Endothelial cell of umbilical vein (primary cell): ENCODE results near the gene ZNF385D.

ENCODE experiments used
- CTCF ChIP-seq, 2 donors: IDR thresholded peaks; 1 replicate in 1 of 2; 2 replicates in 1 of 2; pipeline ENCODE4 v1.5.1; 2011; ENCODE audit warnings: low read length in 2 of 2, mild to moderate bottlenecking in 2 of 2, moderate library complexity in 2 of 2, control low read depth in 1 of 2, inconsistent platforms in 1 of 2, low read depth in 1 of 2; ENCODE audit not compliant: insufficient read depth in 1 of 2; ENCODE audit errors: extremely low read depth in 1 of 2
- MYC ChIP-seq: IDR thresholded peaks from one replicate; pipeline ENCODE4 v1.6.1; 2011; ENCODE audit warnings: mild to moderate bottlenecking, low read depth, low read length
- POLR2A ChIP-seq: IDR thresholded peaks from 2 replicates; pipeline ENCODE4 v1.6.1; 2012; ENCODE audit warnings: low read depth, mild to moderate bottlenecking, control low read depth, low read length

GRCh38 chr3:21405671-21406667 lies 345.0 kb downstream of the ZNF385D start:
- TF ChIP-seq MYC, result no peak
- TF ChIP-seq CTCF (IDR thresholded peaks at IDR 0.05; ENCODE audit: extremely low read depth in 1 of 2, insufficient read depth in 1 of 2, low read depth in 1 of 2, low read length in 2 of 2), result no peak
- TF ChIP-seq POLR2A, result no peak
